Neuronal stem cell (in vitro differentiated cells): ENCODE results near the gene CWC27.

Source experiments
- DNase-seq: peaks from one replicate; pipeline ENCODE4 v3.0.0-alpha.2; 2013; ENCODE audit warnings: low spot score
- H2AFZ ChIP-seq: one replicate; pipeline ENCODE4 v1.6.1; 2013; ENCODE audit warnings: mild to moderate bottlenecking, low read length, inconsistent platforms
- H2AK5ac ChIP-seq: 2 replicates; pipeline ENCODE4 v1.6.1; 2013; ENCODE audit warnings: low read depth, mild to moderate bottlenecking, inconsistent platforms, low read length, moderate library complexity, mixed read lengths
- H2BK120ac ChIP-seq: 2 replicates; pipeline ENCODE4 v1.6.1; 2013; ENCODE audit warnings: low read depth, mild to moderate bottlenecking, inconsistent platforms, low read length, moderate library complexity, mixed read lengths
- H2BK12ac ChIP-seq: one replicate; pipeline ENCODE4 v1.6.1; 2013; ENCODE audit warnings: low read length, inconsistent platforms
- H2BK15ac ChIP-seq: 2 replicates; pipeline ENCODE4 v1.6.1; 2013; ENCODE audit warnings: mild to moderate bottlenecking, low read length, inconsistent platforms, mixed read lengths
- H2BK5ac ChIP-seq: one replicate; pipeline ENCODE4 v1.6.1; 2013; ENCODE audit warnings: inconsistent platforms, mild to moderate bottlenecking, low read length, moderate library complexity
- H3K14ac ChIP-seq: one replicate; pipeline ENCODE4 v1.6.1; 2013; ENCODE audit warnings: low read length, inconsistent platforms
- H3K18ac ChIP-seq: 2 replicates; pipeline ENCODE4 v1.6.1; 2013; ENCODE audit warnings: low read length, inconsistent platforms
- H3K23ac ChIP-seq: 2 replicates; pipeline ENCODE4 v1.6.1; 2013; ENCODE audit warnings: low read depth, mild to moderate bottlenecking, mixed read lengths, low read length, inconsistent platforms; ENCODE audit not compliant: poor library complexity
- H3K27ac ChIP-seq: replicated peaks from 3 replicates; pipeline ENCODE4 v1.5.1; 2013; ENCODE audit warnings: low read length, inconsistent platforms
- H3K27me3 ChIP-seq, 3 experiments: 2 replicates each; pipeline ENCODE4 v1.6.1; 2013; ENCODE audit warnings: low read length in 3 of 3, mild to moderate bottlenecking in 2 of 3, inconsistent platforms in 1 of 3, low read depth in 1 of 3, mixed read lengths in 1 of 3, moderate library complexity in 1 of 3; ENCODE audit not compliant: control insufficient read depth in 3 of 3, insufficient read depth in 3 of 3
- H3K36me3 ChIP-seq, 2 donors: replicated peaks in 1 of 2; 2 replicates each; pipeline ENCODE4 v1.6.1; 2013; ENCODE audit warnings: low read length in 2 of 2; ENCODE audit not compliant: control insufficient read depth in 2 of 2, insufficient read depth in 2 of 2
- H3K4ac ChIP-seq: 2 replicates; pipeline ENCODE4 v1.6.1; 2013; ENCODE audit warnings: inconsistent platforms, mild to moderate bottlenecking, low read length, moderate library complexity
- H3K4me1 ChIP-seq, 2 donors: 1 replicate in 1 of 2; 2 replicates in 1 of 2; pipeline ENCODE4 v1.6.1; 2013; ENCODE audit warnings: low read length in 2 of 2, low read depth in 1 of 2; ENCODE audit not compliant: control insufficient read depth in 2 of 2, insufficient read depth in 1 of 2
- H3K4me2 ChIP-seq: one replicate; pipeline ENCODE4 v1.6.1; 2013; ENCODE audit warnings: mild to moderate bottlenecking, low read length, inconsistent platforms; ENCODE audit not compliant: insufficient read depth, poor library complexity, severe bottlenecking
- H3K4me3 ChIP-seq, 2 donors: 2 replicates each; pipeline ENCODE4 v1.5.1; 2013; ENCODE audit warnings: low read length in 2 of 2, mild to moderate bottlenecking in 2 of 2, inconsistent platforms in 1 of 2, moderate library complexity in 1 of 2
- H3K79me1 ChIP-seq: one replicate; pipeline ENCODE4 v1.6.1; 2013; ENCODE audit warnings: low read depth, mild to moderate bottlenecking, inconsistent platforms, low read length, moderate library complexity
- H3K9ac ChIP-seq: one replicate; pipeline ENCODE4 v1.6.1; 2013; ENCODE audit warnings: mild to moderate bottlenecking, low read depth, low read length, inconsistent platforms; ENCODE audit not compliant: poor library complexity
- H3K9me3 ChIP-seq, 2 donors: replicated peaks in 1 of 2; 2 replicates each; pipeline versions ENCODE3 to v1.6.1; 2013; ENCODE audit warnings: low read length in 2 of 2, mild to moderate bottlenecking in 2 of 2, inconsistent platforms in 1 of 2, low read depth in 1 of 2, mixed read lengths in 1 of 2, moderate library complexity in 1 of 2; ENCODE audit not compliant: control insufficient read depth in 2 of 2, insufficient read depth in 1 of 2
- H4K8ac ChIP-seq: one replicate; pipeline ENCODE4 v1.6.1; 2013; ENCODE audit warnings: low read depth, mild to moderate bottlenecking, inconsistent platforms, low read length, moderate library complexity
- H4K91ac ChIP-seq: one replicate; pipeline ENCODE4 v1.6.1; 2013; ENCODE audit warnings: low read length, low read depth, mild to moderate bottlenecking, inconsistent platforms; ENCODE audit not compliant: poor library complexity
- WGBS, 2 donors: extraction: QIAGEN DNeasy Blood & Tissue Kit; methylation state at CpG; one replicate each; pipeline ENCODE4 v1.1.7; 2013; ENCODE audit warnings: missing lambda C conversion rate in 2 of 2, mixed read lengths in 1 of 2; ENCODE audit not compliant: insufficient read length in 2 of 2, insufficient replicate concordance in 1 of 2; ENCODE audit errors: extremely low coverage in 2 of 2; 5-methylcytosine and 5-hydroxymethylcytosine counted together

Gene CWC27

GRCh38 chr5:65055938-65056337 lies 287.2 kb downstream of the CWC27 start:
- no peak overlapping the region for H2BK12ac ChIP-seq
- no peak overlapping the region for H2AK5ac ChIP-seq
- H3K18ac ChIP-seq = no peak overlapping the region
- H4K91ac ChIP-seq = no peak overlapping the region
- no peak overlapping the region for H3K27ac ChIP-seq
- no CpG with 5 or more reads among the region's 1 CpG for WGBS, 2 donors
- no peak overlapping the region for H3K4ac ChIP-seq
- H3K9ac ChIP-seq = no peak overlapping the region
- H2BK5ac ChIP-seq = no peak overlapping the region
- no peak overlapping the region for H2AFZ ChIP-seq
- H4K8ac ChIP-seq = no peak overlapping the region
- H3K4me2 ChIP-seq = no peak overlapping the region
- no peaks in the 10 kb centered on the region for H3K79me1 ChIP-seq
- no peaks in the 10 kb centered on the region for H3K36me3 ChIP-seq
- no peaks in the 10 kb centered on the region for H3K4me1 ChIP-seq
- H2BK120ac ChIP-seq = no peak overlapping the region
- H2BK15ac ChIP-seq = no peak overlapping the region
- no peaks in the 10 kb centered on the region for H3K9me3 ChIP-seq
- H3K4me3 ChIP-seq = no peak overlapping the region
- no peak overlapping the region for H3K23ac ChIP-seq
- no peak for DNase-seq
- no peaks in the 10 kb centered on the region for H3K27me3 ChIP-seq
- H3K14ac ChIP-seq = no peak overlapping the region

- Histone ChIP-seq H4K91ac (no peak overlapping the region), H3K4me2 (no peak overlapping the region), H2AK5ac (no peak overlapping the region), H3K4ac (no peak overlapping the region), H3K4me1 (no peaks in the 10 kb centered on the region), H2BK15ac (no peak overlapping the region), H3K18ac (peak overlapping the region; percentile 78), H3K79me1 (no peaks in the 10 kb centered on the region), H2BK12ac (no peak overlapping the region), H2AFZ (no peak overlapping the region), H3K9ac (peak overlapping the region; percentile 27), H3K27ac (no peak overlapping the region), H4K8ac (no peak overlapping the region), H3K27me3 (no peaks in the 10 kb centered on the region), H3K23ac (no peak overlapping the region), H2BK120ac (no peak overlapping the region), H2BK5ac (no peak overlapping the region), H3K9me3 (no peaks in the 10 kb centered on the region), H3K36me3 (no peaks in the 10 kb centered on the region), H3K4me3 (no peak overlapping the region), H3K14ac (no peak overlapping the region)
- no CpG with 5 or more reads among the region's 6 CpGs for WGBS, 2 donors
- no peak for DNase-seq
Measured at GRCh38 chr5:65059681-65060598, 291.2 kb downstream of the CWC27 start.

GRCh38 chr5:65061250-65061973 lies 292.7 kb downstream of the CWC27 start:
- Histone ChIP-seq H3K9ac (no peak overlapping the region), H3K4me3 (no peak overlapping the region), H3K79me1 (no peaks in the 10 kb centered on the region), H3K4me2 (no peak overlapping the region), H2AK5ac (no peak overlapping the region), H3K27ac (no peak overlapping the region), H2AFZ (no peak overlapping the region), H3K4me1 (peaks cover under 1 to 2% of the 10 kb centered on the region in 2 donors), H3K36me3 (no peaks in the 10 kb centered on the region), H3K9me3 (no peaks in the 10 kb centered on the region), H3K23ac (no peak overlapping the region), H4K91ac (no peak overlapping the region), H2BK12ac (no peak overlapping the region), H3K27me3 (no peaks in the 10 kb centered on the region), H3K18ac (no peak overlapping the region), H3K4ac (no peak overlapping the region), H4K8ac (no peak overlapping the region), H2BK15ac (no peak overlapping the region), H2BK120ac (no peak overlapping the region), H3K14ac (no peak overlapping the region), H2BK5ac (no peak overlapping the region)
- no peak for DNase-seq
- no CpG with 5 or more reads among the region's 9 CpGs for WGBS, 2 donors

GRCh38 chr5:65061974-65062353 lies 293.2 kb downstream of the CWC27 start:
- peaks cover 2 to 4% of the 10 kb centered on the region in 2 donors for H3K4me1 ChIP-seq
- H3K27me3 ChIP-seq = no peaks in the 10 kb centered on the region
- no peak overlapping the region for H3K27ac ChIP-seq
- no peak overlapping the region for H3K23ac ChIP-seq
- no CpG with 5 or more reads among the region's 1 CpG for WGBS, 2 donors
- H3K4me3 ChIP-seq = no peak overlapping the region
- H2AFZ ChIP-seq = no peak overlapping the region
- no peak for DNase-seq
- no peak overlapping the region for H2AK5ac ChIP-seq
- no peak overlapping the region for H3K4me2 ChIP-seq
- no peak overlapping the region for H4K8ac ChIP-seq
- no peaks in the 10 kb centered on the region for H3K79me1 ChIP-seq
- H3K14ac ChIP-seq = no peak overlapping the region
- H4K91ac ChIP-seq = no peak overlapping the region
- no peak overlapping the region for H2BK12ac ChIP-seq
- no peak overlapping the region for H3K4ac ChIP-seq
- H2BK5ac ChIP-seq = no peak overlapping the region
- H3K9ac ChIP-seq = no peak overlapping the region
- no peaks in the 10 kb centered on the region for H3K36me3 ChIP-seq
- H2BK15ac ChIP-seq = no peak overlapping the region
- no peak overlapping the region for H2BK120ac ChIP-seq
- no peaks in the 10 kb centered on the region for H3K9me3 ChIP-seq
- H3K18ac ChIP-seq = no peak overlapping the region
